IMR-90 (cell line): Measurements from ENCODE around the gene FRMPD4. TPM values are rescaled to one million over a fixed set of nuclear protein-coding genes. Genes with fewer than 3 reads are reported as not detected.

Experiments used
- ATAC-seq: fragments of 200-7000 bp; cut with Tn5 transposase; 2 replicates; pipeline ENCODE4 v1.9.1; 2020; ENCODE audit warnings: low read depth, mild to moderate bottlenecking, moderate library complexity
- BruUV-seq: library from RNA; stranded (reverse); fragments of 400-500 nt; replicated peaks from 2 replicates; lab custom pipeline; 2021; lab: Mats Ljungman, UMichigan
- CTCF ChIA-PET: fragments of 300-600 bp; formaldehyde crosslinking; extraction: SDS; loops from one replicate; lab custom pipeline; 2021; ENCODE audit warnings: antibody characterized with exemption; lab: Yijun Ruan, JAX
- POLR2A ChIA-PET: fragments of 300-600 bp; sonication (Branson Sonifier 250); formaldehyde crosslinking; loops from one replicate; lab custom pipeline; 2022; ENCODE audit warnings: antibody characterized with exemption; ENCODE audit not compliant: unreplicated experiment; lab: Charles Lee
- DNase-seq: peaks from one replicate; pipeline ENCODE4 v3.0.0; 2013
- H2AFZ ChIP-seq: replicated peaks from 2 replicates; pipeline ENCODE3; 2013; ENCODE audit warnings: low read length, mild to moderate bottlenecking; ENCODE audit not compliant: poor library complexity
- H2AK5ac ChIP-seq: 2 replicates; pipeline ENCODE4 v1.6.1; 2013; ENCODE audit warnings: low read depth, low read length, inconsistent platforms
- H2AK9ac ChIP-seq: replicated peaks from 2 replicates; pipeline ENCODE3; 2013; ENCODE audit warnings: mild to moderate bottlenecking, low read depth, low read length, moderate library complexity; ENCODE audit not compliant: poor library complexity
- H2BK120ac ChIP-seq: 2 replicates; pipeline ENCODE4 v1.6.1; 2013; ENCODE audit warnings: low read depth, low read length, inconsistent platforms
- H2BK15ac ChIP-seq: 3 replicates; pipeline ENCODE4 v1.6.1; 2013; ENCODE audit warnings: low read depth, low read length, inconsistent platforms
- H2BK20ac ChIP-seq: 2 replicates; pipeline ENCODE4 v1.6.1; 2013; ENCODE audit warnings: low read depth, mild to moderate bottlenecking, inconsistent platforms, low read length, moderate library complexity
- H2BK5ac ChIP-seq: 2 replicates; pipeline ENCODE4 v1.6.1; 2013; ENCODE audit warnings: mild to moderate bottlenecking, low read depth, low read length, inconsistent platforms; ENCODE audit not compliant: poor library complexity, severe bottlenecking
- H3K14ac ChIP-seq: replicated peaks from 2 replicates; pipeline ENCODE4 v1.6.1; 2013; ENCODE audit warnings: low read depth, low read length, inconsistent platforms
- H3K18ac ChIP-seq: 2 replicates; pipeline ENCODE4 v1.6.1; 2013; ENCODE audit warnings: low read depth, low read length, control low read depth
- H3K23ac ChIP-seq: 2 replicates; pipeline ENCODE4 v1.6.1; 2013; ENCODE audit warnings: low read depth, low read length, inconsistent platforms
- H3K27ac ChIP-seq: 2 replicates; pipeline ENCODE4 v1.5.1; 2013; ENCODE audit warnings: mild to moderate bottlenecking, control low read depth, low read length; ENCODE audit not compliant: insufficient read depth
- H3K27me3 ChIP-seq: 2 replicates; pipeline ENCODE4 v1.6.1; 2013; ENCODE audit warnings: low read length; ENCODE audit not compliant: control insufficient read depth, insufficient read depth
- H3K36me3 ChIP-seq: 2 replicates; pipeline ENCODE4 v1.6.1; 2013; ENCODE audit warnings: low read length, mixed read lengths; ENCODE audit not compliant: control insufficient read depth, insufficient read depth
- H3K4ac ChIP-seq: 2 replicates; pipeline ENCODE4 v1.6.1; 2013; ENCODE audit warnings: low read depth, low read length, inconsistent platforms
- H3K4me1 ChIP-seq: 2 replicates; pipeline ENCODE4 v1.6.1; 2013; ENCODE audit warnings: low read length, mixed read lengths; ENCODE audit not compliant: control insufficient read depth, insufficient read depth
- H3K4me2 ChIP-seq: 2 replicates; pipeline ENCODE4 v1.6.1; 2013; ENCODE audit warnings: low read depth, mild to moderate bottlenecking, control low read depth, low read length, moderate library complexity
- H3K4me3 ChIP-seq: 2 replicates; pipeline ENCODE4 v1.5.1; 2013; ENCODE audit warnings: low read depth, mild to moderate bottlenecking, control low read depth, low read length, moderate library complexity; ENCODE audit not compliant: insufficient read depth
- H3K56ac ChIP-seq: 2 replicates; pipeline ENCODE4 v1.6.1; 2013; ENCODE audit warnings: low read length, inconsistent platforms; ENCODE audit not compliant: insufficient read depth; ENCODE audit errors: extremely low read depth
- H3K79me1 ChIP-seq, 2 experiments: 2 replicates each; pipeline ENCODE4 v1.6.1; 2013; ENCODE audit warnings: low read length in 2 of 2, inconsistent platforms in 1 of 2, low read depth in 1 of 2
- H3K9ac ChIP-seq: 2 replicates; pipeline ENCODE4 v1.6.1; 2013; ENCODE audit warnings: low read depth, low read length, control low read depth
- H3K9me1 ChIP-seq: 2 replicates; pipeline ENCODE4 v1.6.1; 2013; ENCODE audit warnings: low read length, inconsistent platforms; ENCODE audit not compliant: insufficient read depth
- H3K9me3 ChIP-seq: 2 replicates; pipeline ENCODE4 v1.6.1; 2013; ENCODE audit warnings: low read length; ENCODE audit not compliant: control insufficient read depth, insufficient read depth
- H4K20me1 ChIP-seq: 2 replicates; pipeline ENCODE4 v1.6.1; 2013; ENCODE audit warnings: low read length, inconsistent platforms; ENCODE audit not compliant: insufficient read depth
- H4K5ac ChIP-seq: 2 replicates; pipeline ENCODE4 v1.6.1; 2013; ENCODE audit warnings: mild to moderate bottlenecking, low read depth, low read length, control low read depth
- H4K8ac ChIP-seq, 2 experiments: 2 replicates each; pipeline ENCODE4 v1.6.1; 2013; ENCODE audit warnings: low read depth in 2 of 2, low read length in 2 of 2, control low read depth in 1 of 2, inconsistent platforms in 1 of 2
- H4K91ac ChIP-seq: 2 replicates; pipeline ENCODE4 v1.6.1; 2013; ENCODE audit warnings: low read depth, low read length, inconsistent platforms; ENCODE audit not compliant: insufficient read depth
- CHD1 ChIP-seq: IDR thresholded peaks from 2 replicates; pipeline ENCODE4 v1.6.1; 2012; ENCODE audit warnings: low read depth, low read length, improper control_type of control experiment
- ELK1 ChIP-seq: fragments of 150-350 bp; IDR thresholded peaks from 2 replicates; pipeline ENCODE4 v1.6.1; 2016; ENCODE audit warnings: low read depth, mild to moderate bottlenecking, low read length, moderate library complexity, borderline replicate concordance
- MAZ ChIP-seq: IDR thresholded peaks from 2 replicates; pipeline ENCODE4 v1.6.1; 2012; ENCODE audit warnings: low read depth, mild to moderate bottlenecking, low read length, improper control_type of control experiment, moderate library complexity, borderline replicate concordance
- POLR2A ChIP-seq: IDR thresholded peaks from 2 replicates; pipeline ENCODE4 v1.6.1; 2012; ENCODE audit warnings: mild to moderate bottlenecking, low read depth, low read length
- RAD21 ChIP-seq: IDR thresholded peaks from 2 replicates; pipeline ENCODE4 v1.6.1; 2012; ENCODE audit warnings: low read length, improper control_type of control experiment
- USF2 ChIP-seq: fragments of 150-350 bp; IDR thresholded peaks from 2 replicates; pipeline ENCODE4 v1.6.1; 2017; ENCODE audit warnings: mild to moderate bottlenecking, antibody characterized with exemption, low read length, low read depth
- WGBS, 2 experiments: methylation state at CpG; one replicate each; pipeline versions ENCODE4 v1.1.5 to v1.1.7; 2013; ENCODE audit warnings: missing lambda C conversion rate in 2 of 2; ENCODE audit not compliant: insufficient read length in 1 of 2; ENCODE audit errors: extremely low coverage in 2 of 2; 5-methylcytosine and 5-hydroxymethylcytosine counted together
- dilution Hi-C: fragments of 300-500 bp; cut with HindIII; formaldehyde crosslinking; loops from one replicate; pipeline ENCODE4 v1.14.3; 2018; ENCODE audit warnings: low sequenced_read_pairs; ENCODE audit not compliant: unreplicated experiment
- in situ Hi-C: fragments of 300-500 bp; cut with MboI; formaldehyde crosslinking; loops from 3 replicates; pipeline ENCODE4 v1.14.3; 2019; ENCODE audit warnings: low sequenced_read_pairs, inconsistent platforms, mixed read lengths
- intact Hi-C: fragments of 100-400 bp; cut with micrococcal nuclease; formaldehyde crosslinking; loops from 2 replicates; pipeline ENCODE4 v1.10.0; 2022
- polyA plus RNA-seq, 3 experiments: library from polyadenylated mRNA; depleted of rRNA; stranded (reverse); fragments of >200 nt; gene quantifications; 2 replicates each; pipeline ENCODE4 v1.2.3, GENCODE V29; 2012; ENCODE audit warnings: low replicate concordance in 1 of 3
- total RNA-seq: library from RNA; depleted of rRNA; stranded (reverse); fragments of >200 nt; gene quantifications from 2 replicates; pipeline ENCODE4 v1.2.3, GENCODE V29; 2012

Gene FRMPD4
- total and polyA plus RNA-seq, 2 of the 4 experiments (the other 2 are of a cell fraction) = 0.53 to 1.1 TPM

- no peak overlapping the region for H3K4me3 ChIP-seq
- no peak overlapping the region for H3K4ac ChIP-seq
- H2AFZ ChIP-seq = no peak overlapping the region
- H4K20me1 ChIP-seq = no peaks in the 10 kb centered on the region
- dilution Hi-C loops = no loop called here
- no peak overlapping the region for H3K14ac ChIP-seq
- ChIA-PET POLR2A (no interaction called here), CTCF (interaction anchor here (0.7 kb wide), 1 partner anchor 14 kb away, joined by 3 read pairs; no protein-coding TSS in a partner anchor)
- no peak overlapping the region for H2BK120ac ChIP-seq
- ATAC-seq (peak; percentile 48; the same call in 1 of the 2 replicates), DNase-seq (peak; percentile 29)
- no peak overlapping the region for H2BK15ac ChIP-seq
- H2AK9ac ChIP-seq = no peak overlapping the region
- no peak overlapping the region for H4K5ac ChIP-seq
- H3K9me3 ChIP-seq = no peaks in the 10 kb centered on the region; the same call in 1 of the 2 replicates
- no peak overlapping the region for H4K91ac ChIP-seq
- no peak overlapping the region for H3K27ac ChIP-seq
- no peak overlapping the region for H2AK5ac ChIP-seq
- no peaks in the 10 kb centered on the region for H3K4me1 ChIP-seq
- intact Hi-C loops = no loop called here
- no CpG with 5 or more reads among the region's 2 CpGs for WGBS, 2 experiments
- no peaks in the 10 kb centered on the region for H3K36me3 ChIP-seq
- no peak overlapping the region for H4K8ac ChIP-seq
- H3K9ac ChIP-seq = no peak overlapping the region
- no peak overlapping the region for H3K4me2 ChIP-seq
- in situ Hi-C loops = no loop called here
- H3K56ac ChIP-seq = no peak overlapping the region
- no peak overlapping the region for H2BK5ac ChIP-seq
- no TSS peak for BruUV-seq
- H3K18ac ChIP-seq = no peak overlapping the region
- H3K23ac ChIP-seq = no peak overlapping the region
- H3K9me1 ChIP-seq = no peaks in the 10 kb centered on the region
- no peak for TF ChIP-seq POLR2A
- no peak for TF ChIP-seq CHD1
- TF ChIP-seq RAD21 = no peak
- no peak for TF ChIP-seq MAZ
- TF ChIP-seq USF2 = no peak
- TF ChIP-seq ELK1 = no peak
- no peak overlapping the region for H2BK20ac ChIP-seq
- H3K79me1 ChIP-seq = no peaks in the 10 kb centered on the region
- H3K27me3 ChIP-seq = no peaks in the 10 kb centered on the region
Observed at GRCh38 chrX:12174358-12174757, 36.1 kb downstream of the FRMPD4 start.
